Esophagus squamous epithelium (tissue), 5 donors: Measurements from ENCODE around the gene MEF2C. TPM values are rescaled to one million over a fixed set of nuclear protein-coding genes. Genes with fewer than 3 reads are reported as not detected.

Source experiments
- DNase-seq: peaks from one replicate; lab custom pipeline; 2025; lab: John Stamatoyannopoulos, UW
- H3K27ac ChIP-seq, 4 donors: fragments of 200-600 bp; sonication (generic); one replicate each; pipeline ENCODE4 v1.5.1; 2016 to 2019; ENCODE audit warnings: mild to moderate bottlenecking in 1 of 4
- H3K27me3 ChIP-seq, 4 donors: fragments of 200-600 bp; sonication (generic); 1 replicate in 3 of 4; 2 replicates in 1 of 4; pipeline versions ENCODE4 v1.5.1 to v1.6.0; 2017 to 2021; ENCODE audit warnings: antibody characterized with exemption in 1 of 4
- H3K36me3 ChIP-seq, 3 donors: fragments of 200-600 bp; sonication (generic); one replicate each; pipeline ENCODE4 v1.5.1; 2016 to 2019
- H3K4me1 ChIP-seq, 3 donors: fragments of 200-600 bp; sonication (generic); one replicate each; pipeline ENCODE4 v1.5.1; 2017 to 2019
- H3K4me3 ChIP-seq, 4 donors: fragments of 200-600 bp; sonication (generic); 1 replicate in 3 of 4; 2 replicates in 1 of 4; pipeline ENCODE4 v1.5.1; 2016 to 2019; ENCODE audit warnings: mild to moderate bottlenecking in 2 of 4, moderate library complexity in 1 of 4
- H3K9me3 ChIP-seq, 3 donors: fragments of 200-600 bp; sonication (generic); one replicate each; pipeline ENCODE4 v1.5.1; 2016 to 2019
- POLR2A ChIP-seq, 4 donors: fragments of 450-650 bp; IDR thresholded peaks; one replicate each; pipeline ENCODE4 v1.6.1; 2017; ENCODE audit warnings: antibody characterized with exemption in 4 of 4, mild to moderate bottlenecking in 4 of 4, moderate library complexity in 3 of 4
- WGBS, 2 donors: methylation state at CpG; one replicate each; pipeline ENCODE4 v1.1.5; 2018; 5-methylcytosine and 5-hydroxymethylcytosine counted together
- intact Hi-C: fragments of 100-400 bp; cut with DNase I; formaldehyde crosslinking; loops from one replicate; pipeline ENCODE4 v1.15.0; 2022
- total RNA-seq, 4 donors: library from RNA; depleted of rRNA; stranded (reverse); fragments of >200 nt; gene quantifications; one replicate each; pipeline ENCODE4 v1.1.0, GENCODE V29; 2016
- TF ChIP-seq, protein P1 (sequence below), 6 experiments: fragments of 450-650 bp in 4 of 6; fragments of 200-600 bp in 2 of 6; sonication (generic) in 2 of 6; IDR thresholded peaks; one replicate each; pipeline ENCODE4 v1.5.1; 2016 to 2019; ENCODE audit warnings: antibody characterized with exemption in 6 of 6, mild to moderate bottlenecking in 4 of 6, moderate library complexity in 4 of 6
- donor health status: DM: yes; HTN: yes; CAD: no.

The MEF2C gene
- total RNA-seq, 4 donors from 2014 or later = 3.1 to 17.5 (median 9.9) TPM

DNA sequence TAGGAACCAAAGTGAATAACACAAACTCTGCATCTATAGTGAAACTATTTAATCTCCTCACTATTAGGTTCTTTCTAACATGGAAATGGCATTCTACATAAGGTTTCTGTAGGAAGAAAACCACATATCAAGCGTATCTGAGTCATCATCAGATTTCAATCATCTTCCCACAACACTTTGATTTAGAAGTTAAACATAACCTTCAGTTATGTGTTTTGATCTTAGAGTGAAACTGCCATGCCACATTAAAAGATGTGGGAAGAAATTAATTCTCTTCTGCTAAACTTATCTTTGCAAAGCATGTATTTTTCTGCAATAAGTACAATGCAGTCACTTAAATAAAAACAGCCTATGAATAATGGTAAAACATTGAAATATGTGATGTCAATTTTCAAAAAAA lies 55.0 kb downstream of the MEF2C start:
- 48 to 50% methylated on average over 1 of the region's 1 CpG for WGBS, 2 donors
- DNase-seq = no peak
- Histone ChIP-seq H3K4me1 (peaks cover 0 to 46% (median 9%) of the 10 kb centered on the region in 3 donors), H3K9me3 (no peaks in the 10 kb centered on the region), H3K27ac (peak overlapping the region in 3 of 4 donors; percentile 71 to 82 (median 71)), H3K27me3 (no peaks in the 10 kb centered on the region), H3K36me3 (no peaks in the 10 kb centered on the region), H3K4me3 (no peak overlapping the region)
- intact Hi-C loops = no loop called here
- no peak for TF ChIP-seq POLR2A (IDR thresholded peaks at IDR 0.05)
- TF ChIP-seq, protein P1, sequence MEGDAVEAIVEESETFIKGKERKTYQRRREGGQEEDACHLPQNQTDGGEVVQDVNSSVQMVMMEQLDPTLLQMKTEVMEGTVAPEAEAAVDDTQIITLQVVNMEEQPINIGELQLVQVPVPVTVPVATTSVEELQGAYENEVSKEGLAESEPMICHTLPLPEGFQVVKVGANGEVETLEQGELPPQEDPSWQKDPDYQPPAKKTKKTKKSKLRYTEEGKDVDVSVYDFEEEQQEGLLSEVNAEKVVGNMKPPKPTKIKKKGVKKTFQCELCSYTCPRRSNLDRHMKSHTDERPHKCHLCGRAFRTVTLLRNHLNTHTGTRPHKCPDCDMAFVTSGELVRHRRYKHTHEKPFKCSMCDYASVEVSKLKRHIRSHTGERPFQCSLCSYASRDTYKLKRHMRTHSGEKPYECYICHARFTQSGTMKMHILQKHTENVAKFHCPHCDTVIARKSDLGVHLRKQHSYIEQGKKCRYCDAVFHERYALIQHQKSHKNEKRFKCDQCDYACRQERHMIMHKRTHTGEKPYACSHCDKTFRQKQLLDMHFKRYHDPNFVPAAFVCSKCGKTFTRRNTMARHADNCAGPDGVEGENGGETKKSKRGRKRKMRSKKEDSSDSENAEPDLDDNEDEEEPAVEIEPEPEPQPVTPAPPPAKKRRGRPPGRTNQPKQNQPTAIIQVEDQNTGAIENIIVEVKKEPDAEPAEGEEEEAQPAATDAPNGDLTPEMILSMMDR (IDR thresholded peaks at IDR 0.05) = no peak

DNA sequence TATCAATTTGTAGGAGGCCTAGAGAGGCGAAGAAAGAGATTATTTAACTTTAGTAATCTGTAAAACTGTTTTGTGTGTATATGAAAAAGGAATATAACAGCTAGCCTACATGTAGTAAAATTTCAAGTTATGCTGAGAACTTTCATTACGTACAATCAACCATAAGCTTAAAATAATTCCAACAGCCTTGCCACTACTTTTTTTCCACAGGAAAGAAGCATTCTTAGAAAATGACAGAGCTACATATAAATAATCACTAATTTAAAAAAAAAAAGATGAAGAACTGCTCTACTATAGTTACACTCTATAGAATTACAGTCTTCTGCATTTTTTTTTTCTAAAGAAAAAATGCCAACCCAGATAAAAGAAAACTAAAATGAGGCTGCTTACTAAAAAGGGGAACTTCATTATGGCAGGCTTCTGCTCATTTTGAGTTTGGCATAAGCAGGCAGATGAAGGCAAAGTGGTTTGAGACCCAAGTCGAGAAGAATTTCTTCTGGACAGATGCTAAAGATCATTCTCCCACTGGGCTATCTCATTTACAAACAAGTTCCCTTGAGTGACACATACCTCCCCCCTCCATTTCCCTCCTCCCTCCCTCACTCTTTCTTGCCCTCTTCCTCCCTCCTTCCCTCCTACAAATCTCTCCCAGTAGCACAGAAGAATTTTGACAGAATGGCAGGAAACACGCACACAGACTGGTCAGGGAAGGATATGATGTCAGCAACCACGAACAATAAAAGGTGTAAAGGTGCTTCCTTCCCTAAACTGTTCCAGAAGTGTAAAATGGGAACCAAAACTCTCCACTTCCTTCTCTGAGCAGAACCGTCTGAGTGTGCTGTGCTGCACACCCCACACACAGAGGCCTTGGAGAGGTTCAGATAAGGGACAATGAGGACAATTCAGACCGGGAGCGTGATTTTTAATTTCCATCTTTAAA lies 56.1 kb downstream of the MEF2C start:
- Histone ChIP-seq H3K36me3 (no peaks in the 10 kb centered on the region), H3K4me1 (peaks cover 0 to 38% (median 9%) of the 10 kb centered on the region in 3 donors), H3K4me3 (peak overlapping the region in 1 of 4 donors; percentile 12), H3K9me3 (no peaks in the 10 kb centered on the region), H3K27ac (peak overlapping the region; percentile 14 to 89 (median 71)), H3K27me3 (no peaks in the 10 kb centered on the region)
- TF ChIP-seq POLR2A (IDR thresholded peaks at IDR 0.05) = peak in 1 of 4 donors; percentile 43
- TF ChIP-seq, protein P1 (IDR thresholded peaks at IDR 0.05) = no peak
- intact Hi-C loops = no loop called here
- WGBS, 2 donors = 29 to 42% methylated on average over 8 of the region's 8 CpGs
- no peak for DNase-seq

DNA sequence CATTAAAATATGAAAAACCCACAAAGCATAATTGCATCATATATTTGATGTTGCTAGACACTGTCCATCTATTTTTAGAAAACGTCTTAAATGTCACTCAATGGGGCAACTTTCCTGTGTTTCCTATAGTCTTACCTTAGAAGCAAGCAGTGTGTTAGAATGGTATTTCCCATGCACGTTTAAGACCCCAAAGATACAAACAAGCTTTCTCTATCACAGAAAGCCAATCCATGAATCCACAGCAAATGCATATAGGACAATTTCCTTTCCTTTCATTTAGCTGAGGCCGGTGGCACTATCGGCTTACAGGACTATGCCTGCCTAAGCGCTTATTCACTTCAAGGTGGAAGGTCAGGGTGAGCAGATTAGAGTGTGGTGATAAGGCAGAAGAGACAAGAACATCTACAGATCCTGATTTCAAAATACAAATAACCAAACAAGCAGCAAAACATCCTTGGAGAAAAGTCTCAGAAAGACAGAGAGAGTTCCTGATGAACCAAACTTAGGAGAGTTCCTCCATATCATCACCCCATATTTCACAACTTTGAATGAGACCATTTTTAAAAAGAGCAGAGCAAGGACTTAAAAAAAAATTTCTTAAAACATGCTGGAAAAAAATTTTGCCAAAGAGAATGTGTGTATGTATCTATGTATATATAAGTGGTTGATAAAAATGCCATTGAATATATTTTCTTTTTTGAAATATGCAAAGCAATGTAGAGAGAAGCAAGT lies 57.2 kb downstream of the MEF2C start:
- H3K36me3 ChIP-seq = no peaks in the 10 kb centered on the region
- no peaks in the 10 kb centered on the region for H3K27me3 ChIP-seq
- H3K4me1 ChIP-seq = peaks cover 0 to 32% (median 9%) of the 10 kb centered on the region in 3 donors
- H3K4me3 ChIP-seq = no peak overlapping the region
- peak overlapping the region; percentile 14 to 89 (median 71) for H3K27ac ChIP-seq
- TF ChIP-seq POLR2A (IDR thresholded peaks at IDR 0.05) = no peak
- TF ChIP-seq, protein P1 (IDR thresholded peaks at IDR 0.05) = no peak
- WGBS, 2 donors = 52 to 61% methylated on average over 5 of the region's 5 CpGs
- intact Hi-C loops = no loop called here
- DNase-seq = no peak
- no peaks in the 10 kb centered on the region for H3K9me3 ChIP-seq

DNA sequence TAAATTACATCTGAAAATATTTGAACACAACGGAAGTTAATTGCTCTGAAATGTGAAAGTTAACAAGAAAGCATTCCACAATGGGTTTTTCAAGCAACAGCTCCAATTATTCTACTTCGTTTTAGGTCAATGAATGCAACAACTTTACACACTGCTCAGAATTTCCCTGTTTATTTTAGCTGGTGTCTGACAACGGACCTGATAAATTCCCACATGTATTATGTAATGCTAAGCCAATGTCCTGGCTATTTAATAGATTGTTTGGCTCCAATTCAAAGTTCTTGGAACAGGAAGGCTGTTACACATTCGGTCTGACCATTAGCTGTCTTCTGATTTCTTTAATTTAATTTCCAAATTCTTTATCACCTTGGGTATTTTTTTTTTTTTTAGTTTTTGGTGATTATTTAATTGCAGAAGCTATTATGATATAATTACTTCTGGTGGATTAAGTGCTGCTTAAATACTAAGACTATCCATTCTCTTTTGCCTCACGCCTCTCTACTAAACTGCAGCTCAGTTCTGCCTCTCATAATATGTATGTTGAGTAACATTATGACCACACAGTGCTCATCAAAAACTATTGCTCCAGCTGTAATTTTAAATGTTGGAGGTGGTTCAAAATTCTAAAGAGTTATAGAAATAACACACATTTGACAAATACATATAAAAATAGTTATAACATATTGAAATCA lies 57.9 kb downstream of the MEF2C start:
- peak overlapping the region in 3 of 4 donors; percentile 71 to 89 (median 71) for H3K27ac ChIP-seq
- DNase-seq = no peak

More for the DNA sequence above, 57.9 kb downstream of the MEF2C start:
- intact Hi-C loops = no loop called here
- Histone ChIP-seq H3K27me3 (no peaks in the 10 kb centered on the region), H3K4me1 (peaks cover 0 to 26% (median 9%) of the 10 kb centered on the region in 3 donors), H3K4me3 (peak overlapping the region in 1 of 4 donors; percentile 33), H3K9me3 (no peaks in the 10 kb centered on the region), H3K36me3 (no peaks in the 10 kb centered on the region)
- TF ChIP-seq, protein P1 (IDR thresholded peaks at IDR 0.05) = no peak
- no peak for TF ChIP-seq POLR2A (IDR thresholded peaks at IDR 0.05)
- 16 to 18% methylated on average over 5 of the region's 5 CpGs for whole genome bisulfite sequencing, 2 donors
